A549 (cell line): ENCODE data around the gene ICAM5. TPM values are rescaled to one million over a fixed set of nuclear protein-coding genes. Genes with fewer than 3 reads are reported as not detected.
A peak's percentile ranks its signal among the peaks of the same experiment; 100 is the strongest.

Source experiments
- ATAC-seq, 2 experiments: fragments of 200-7000 bp in 1 of 2; fragments of >200 bp in 1 of 2; cut with Nextera tagmentation in 1 of 2; cut with Tn5 transposase in 1 of 2; 3 replicates each; pipeline versions ENCODE4 v1.8.0 to v1.9.1; 2018 to 2020; ENCODE audit warnings: mild to moderate bottlenecking in 1 of 2, moderate library complexity in 1 of 2
- CTCF ChIA-PET: fragments of 300-600 bp; sonication (Branson Sonifier 250); formaldehyde crosslinking; extraction: SDS; loops from one replicate; lab custom pipeline; 2021; ENCODE audit warnings: antibody characterized with exemption, inconsistent platforms; lab: Yijun Ruan, JAX
- POLR2A ChIA-PET: fragments of 350-600 bp; formaldehyde crosslinking; extraction: SDS; loops from one replicate; lab custom pipeline; 2021; ENCODE audit warnings: antibody characterized with exemption, inconsistent platforms; lab: Yijun Ruan, JAX
- DNase-seq, 2 experiments: peaks; one replicate each; pipeline versions ENCODE4 v3.0.0 to v3.0.0-alpha.2; 2011 to 2016; ENCODE audit warnings: low read depth in 1 of 2, low spot score in 1 of 2
- FAIRE-seq: peaks from 2 replicates; lab custom pipeline; 2011; peaks lifted over from hg19 to GRCh38; lab: Jason Lieb, UNC
- H3K27ac ChIP-seq, 2 experiments: fragments of >200 bp; sonication (Bioruptor Twin); formaldehyde crosslinking; 3 replicates each; pipeline ENCODE4 v1.5.1; 2016 to 2017
- H3K4me1 ChIP-seq: fragments of >200 bp; sonication (Bioruptor Twin); formaldehyde crosslinking; 3 replicates; pipeline ENCODE4 v1.6.1; 2016
- H3K4me2 ChIP-seq: fragments of >200 bp; sonication (Bioruptor Twin); formaldehyde crosslinking; 3 replicates; pipeline ENCODE4 v1.6.1; 2016
- H3K4me3 ChIP-seq: fragments of >200 bp; sonication (Bioruptor Twin); formaldehyde crosslinking; 3 replicates; pipeline ENCODE4 v1.5.1; 2016
- H3K9me3 ChIP-seq: fragments of >200 bp; sonication (Bioruptor Twin); formaldehyde crosslinking; 3 replicates; pipeline ENCODE4 v1.6.1; 2016
- ATOH8 ChIP-seq: fragments of 250-450 bp; sonication (Bioruptor Pico); IDR thresholded peaks from 2 replicates; pipeline ENCODE4 v1.5.0; 2020; ENCODE audit warnings: low read depth, mild to moderate bottlenecking, moderate library complexity
- BHLHE40 ChIP-seq: IDR thresholded peaks from 2 replicates; pipeline ENCODE4 v1.6.1; 2012; ENCODE audit warnings: low read depth, low read length, inconsistent platforms
- CBX2 ChIP-seq: fragments of 200-600 bp; sonication (generic); IDR thresholded peaks from 2 replicates; pipeline ENCODE4 v1.6.1; 2016; ENCODE audit warnings: low read depth, mild to moderate bottlenecking, borderline replicate concordance
- CEBPB ChIP-seq, 2 experiments: fragments of >200 bp in 1 of 2; sonication (Bioruptor Twin) in 1 of 2; formaldehyde crosslinking in 1 of 2; IDR thresholded peaks; 2 replicates each; pipeline ENCODE4 v1.6.1; 2012 to 2016
- E2F6 ChIP-seq: IDR thresholded peaks from 2 replicates; pipeline ENCODE4 v1.6.1; 2012; ENCODE audit warnings: low read depth, borderline replicate concordance
- EHF ChIP-seq: fragments of 250-450 bp; sonication (Bioruptor Pico); IDR thresholded peaks from 2 replicates; pipeline ENCODE4 v1.5.0; 2020; ENCODE audit warnings: mild to moderate bottlenecking
- ESRRA ChIP-seq: fragments of 150-350 bp; IDR thresholded peaks from 2 replicates; pipeline ENCODE4 v1.6.1; 2014; ENCODE audit warnings: mild to moderate bottlenecking, low read length, borderline replicate concordance
- GATA3 ChIP-seq: IDR thresholded peaks from 2 replicates; pipeline ENCODE4 v1.6.1; 2012; ENCODE audit warnings: borderline replicate concordance
- HDAC2 ChIP-seq: fragments of 200-600 bp; sonication (generic); IDR thresholded peaks from 2 replicates; pipeline ENCODE4 v1.6.1; 2016
- HMGXB4 ChIP-seq: fragments of 250-450 bp; sonication (Bioruptor Pico); IDR thresholded peaks from 2 replicates; pipeline ENCODE4 v1.5.0; 2021; ENCODE audit warnings: mild to moderate bottlenecking, moderate library complexity, borderline replicate concordance
- HOXA7 ChIP-seq: fragments of 250-450 bp; sonication (Bioruptor Pico); IDR thresholded peaks from 2 replicates; pipeline ENCODE4 v1.5.0; 2020; ENCODE audit warnings: mild to moderate bottlenecking, moderate library complexity
- JUNB ChIP-seq: fragments of >200 bp; sonication (Bioruptor Twin); formaldehyde crosslinking; IDR thresholded peaks from 2 replicates; pipeline ENCODE4 v1.6.1; 2016
- KDM1A ChIP-seq: fragments of 200-600 bp; sonication (generic); IDR thresholded peaks from 2 replicates; pipeline ENCODE4 v1.6.1; 2016; ENCODE audit warnings: low read depth, mild to moderate bottlenecking
- KDM5A ChIP-seq: fragments of 200-600 bp; sonication (generic); IDR thresholded peaks from 2 replicates; pipeline ENCODE4 v1.6.1; 2016; ENCODE audit warnings: antibody characterized with exemption, mild to moderate bottlenecking
- MAX ChIP-seq: IDR thresholded peaks from 2 replicates; pipeline ENCODE4 v1.6.1; 2012
- NFE2L2 ChIP-seq: fragments of 150-350 bp; conservative IDR thresholded peaks from 2 replicates; pipeline ENCODE4 v1.6.1; 2014; ENCODE audit warnings: low read length
- NPAS2 ChIP-seq: fragments of 250-450 bp; sonication (Bioruptor Pico); IDR thresholded peaks from 2 replicates; pipeline ENCODE4 v1.8.0; 2022; ENCODE audit warnings: mild to moderate bottlenecking, moderate library complexity, borderline replicate concordance
- PHF8 ChIP-seq: fragments of 200-600 bp; sonication (generic); IDR thresholded peaks from 2 replicates; pipeline ENCODE4 v1.6.1; 2016; ENCODE audit warnings: low read depth, mild to moderate bottlenecking, antibody characterized with exemption, moderate library complexity, borderline replicate concordance
- POLR2AphosphoS2 ChIP-seq: conservative IDR thresholded peaks from 2 replicates; pipeline ENCODE4 v1.6.1; 2012; ENCODE audit warnings: low read length, improper control_type of control experiment, inconsistent platforms
- RAD21 ChIP-seq, 2 experiments: fragments of >200 bp in 1 of 2; sonication (Bioruptor Twin) in 1 of 2; formaldehyde crosslinking in 1 of 2; IDR thresholded peaks in 1 of 2; conservative IDR thresholded peaks in 1 of 2; 2 replicates in 1 of 2; 3 replicates in 1 of 2; pipeline ENCODE4 v1.6.1; 2012 to 2018; ENCODE audit warnings: inconsistent platforms in 1 of 2
- RARB ChIP-seq: fragments of 250-450 bp; sonication (Bioruptor Pico); IDR thresholded peaks from 2 replicates; pipeline ENCODE4 v1.8.0; 2021; ENCODE audit warnings: mild to moderate bottlenecking, moderate library complexity
- REST ChIP-seq: fragments of 200-600 bp; sonication (generic); IDR thresholded peaks from 2 replicates; pipeline ENCODE4 v1.6.1; 2016; ENCODE audit warnings: antibody characterized with exemption, mild to moderate bottlenecking, moderate library complexity
- RFX5 ChIP-seq: fragments of 450-650 bp; IDR thresholded peaks from 2 replicates; pipeline ENCODE4 v1.7.1; 2014; ENCODE audit warnings: antibody characterized with exemption, mild to moderate bottlenecking, moderate library complexity
- RNF2 ChIP-seq: fragments of 200-600 bp; sonication (generic); IDR thresholded peaks from 2 replicates; pipeline ENCODE4 v1.6.1; 2016; ENCODE audit warnings: low read depth, mild to moderate bottlenecking, antibody characterized with exemption, moderate library complexity, borderline replicate concordance
- SREBF2 ChIP-seq: fragments of 450-650 bp; IDR thresholded peaks from 2 replicates; pipeline ENCODE4 v1.6.1; 2014; ENCODE audit warnings: mild to moderate bottlenecking, moderate library complexity
- WGBS: methylation state at CpG from one replicate; pipeline ENCODE4 v1.1.6; 2017; ENCODE audit errors: missing lambda C conversion rate; 5-methylcytosine and 5-hydroxymethylcytosine counted together
- polyA plus RNA-seq, 4 experiments: library from polyadenylated mRNA; depleted of rRNA in 3 of 4; stranded (reverse); fragments of >200 nt; fragmentation: RNase III in 1 of 4; extraction: RNeasy Plus Mini Kit Qiagen cat#74134 plus additional on column Dnase treatment in 1 of 4; gene quantifications; 2 replicates in 3 of 4; 3 replicates in 1 of 4; pipeline ENCODE4 v1.2.3, GENCODE V29; 2011 to 2017

The ICAM5 gene
- polyA plus RNA-seq, 2 of the 4 experiments (the other 2 are of a cell fraction): 0.35 to 0.77 TPM

GRCh38 chr19:10260141-10260584 is 29.6 kb upstream of the ICAM5 start:
- Histone ChIP-seq H3K4me3 (no peak overlapping the region), H3K4me2 (no peak overlapping the region), H3K9me3 (no peaks in the 10 kb centered on the region), H3K27ac (no peak overlapping the region; a peak in 1 of 6 replicates), H3K4me1 (peaks cover 15% of the 10 kb centered on the region; the same call in 2 of the 3 replicates)
- ATAC-seq (peak in 1 of 2 experiments; percentile 26; a peak in 2 of 6 replicates), DNase-seq (no peak), FAIRE-seq (no peak)
- TF ChIP-seq ATOH8 (CRISPR knock-in tag): no peak
- no peak for TF ChIP-seq CEBPB (IDR thresholded peaks at IDR 0.05)
- TF ChIP-seq SREBF2: no peak
- TF ChIP-seq JUNB: no peak
- TF ChIP-seq CBX2: no peak
- TF ChIP-seq PHF8: no peak
- TF ChIP-seq BHLHE40: no peak
- no peak for TF ChIP-seq RNF2
- POLR2A ChIA-PET: interaction anchor here (1.7 kb wide), 1 partner anchor 128 kb away, joined by 8 read pairs; no protein-coding TSS in a partner anchor
- CTCF ChIA-PET: interaction anchor here (0.5 to 5.3 kb wide), 17 partner anchors 10 to 267 kb away, joined by 3 to 77 read pairs (median 4); partner anchors contain the start of genes CDC37, ICAM1, ICAM5 and TYK2
- WGBS: 57% methylated on average over 8 of the region's 8 CpGs

GRCh38 chr19:10262771-10263170 is 27.0 kb upstream of the ICAM5 start:
- TF ChIP-seq RARB (CRISPR knock-in tag) (no peak), KDM5A (no peak), GATA3 (no peak), HDAC2 (no peak), RAD21 (conservative IDR thresholded peaks at IDR 0.05 in 1 of 2, IDR thresholded peaks at IDR 0.05 in 1 of 2) (no peak), ESRRA (no peak), RFX5 (no peak), NFE2L2 (no peak), KDM1A (no peak), REST (no peak), NPAS2 (CRISPR knock-in tag) (no peak), EHF (CRISPR knock-in tag) (no peak), CEBPB (IDR thresholded peaks at IDR 0.05) (no peak), E2F6 (no peak), MAX (no peak), POLR2AphosphoS2 (no peak), BHLHE40 (no peak), HOXA7 (CRISPR knock-in tag) (no peak), HMGXB4 (CRISPR knock-in tag) (no peak)
- DNase-seq: no peak
- ChIA-PET CTCF (interaction anchor here (1.3 to 2.1 kb wide), 2 partner anchors 126 to 128 kb away, joined by 5 read pairs; no protein-coding TSS in a partner anchor), POLR2A (interaction anchor here (0.6 kb wide), 1 partner anchor 128 kb away, joined by 5 read pairs; no protein-coding TSS in a partner anchor)
- FAIRE-seq: no peak
- H3K4me1 ChIP-seq: peaks cover 19% of the 10 kb centered on the region; the same call in 2 of the 3 replicates
- H3K27ac ChIP-seq: no peak overlapping the region
- H3K4me3 ChIP-seq: no peak overlapping the region
- no peaks in the 10 kb centered on the region for H3K9me3 ChIP-seq
- no peak for ATAC-seq
- 84% methylated on average over 7 of the region's 7 CpGs for WGBS
- no peak overlapping the region for H3K4me2 ChIP-seq
